GM19395 (cell line): ENCODE results near the gene EBF3.

ENCODE experiments used
- ATAC-seq: cut with Tn5 transposase; IDR thresholded peaks from one replicate; pipeline ENCODE4 v1.9.1; 2021; ENCODE audit warnings: mild to moderate bottlenecking, moderate library complexity; ENCODE audit not compliant: unreplicated experiment

Gene EBF3

DNA sequence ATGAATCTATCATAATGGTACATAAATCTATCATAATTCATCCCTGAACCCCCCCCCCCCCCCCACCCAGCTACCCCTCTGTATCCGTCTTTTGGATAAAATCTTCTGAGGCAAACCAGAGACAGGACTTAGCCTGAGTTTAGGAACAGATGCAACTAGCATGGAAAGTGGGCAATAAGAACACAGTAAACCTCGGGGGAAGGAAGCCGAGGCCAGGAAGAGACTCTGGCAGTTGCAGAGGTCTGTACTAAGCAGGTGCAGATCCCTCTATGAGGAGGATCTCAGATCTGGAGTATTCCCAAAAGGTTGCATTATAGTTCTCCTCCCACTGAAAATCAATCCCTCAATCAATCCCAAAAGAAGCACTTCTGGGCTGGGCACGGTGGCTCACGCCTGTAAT lies 87.2 kb downstream of the EBF3 start:
- ATAC-seq = no peak

DNA sequence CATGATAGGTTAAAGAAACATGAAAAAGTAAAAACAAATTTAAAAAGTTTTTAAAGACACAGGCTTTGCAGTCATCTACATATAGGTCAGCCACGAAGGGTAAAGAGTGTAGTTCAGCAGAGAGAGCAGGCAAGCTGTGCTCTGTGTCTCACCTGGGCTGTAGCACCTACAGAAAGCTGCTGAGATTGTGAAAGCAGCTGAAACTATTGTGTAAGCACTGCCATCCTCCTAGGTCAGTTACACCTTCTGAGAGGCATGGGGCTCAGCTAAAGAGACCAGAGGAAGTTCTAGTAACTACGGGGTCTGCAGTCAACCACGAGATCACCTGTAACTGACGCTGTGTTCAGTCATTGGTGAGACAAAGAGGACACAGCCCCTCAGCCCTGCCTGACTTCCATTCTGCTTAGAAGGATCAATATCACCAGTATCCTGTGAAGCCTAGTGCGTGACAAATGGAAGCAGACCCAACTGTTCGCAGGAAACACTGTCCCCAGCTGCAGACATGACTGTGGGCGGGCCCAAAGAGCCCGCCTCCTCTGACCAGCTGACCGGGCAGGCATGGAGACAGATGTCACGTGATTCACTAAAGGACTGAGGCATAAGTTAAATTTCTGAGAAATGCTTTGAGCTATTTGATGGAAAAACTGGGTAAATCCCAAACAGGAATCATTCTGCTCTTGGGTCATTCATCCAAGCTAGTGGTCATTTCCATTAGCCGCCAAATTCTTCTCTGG lies 87.9 kb downstream of the EBF3 start:
- no peak for ATAC-seq

DNA sequence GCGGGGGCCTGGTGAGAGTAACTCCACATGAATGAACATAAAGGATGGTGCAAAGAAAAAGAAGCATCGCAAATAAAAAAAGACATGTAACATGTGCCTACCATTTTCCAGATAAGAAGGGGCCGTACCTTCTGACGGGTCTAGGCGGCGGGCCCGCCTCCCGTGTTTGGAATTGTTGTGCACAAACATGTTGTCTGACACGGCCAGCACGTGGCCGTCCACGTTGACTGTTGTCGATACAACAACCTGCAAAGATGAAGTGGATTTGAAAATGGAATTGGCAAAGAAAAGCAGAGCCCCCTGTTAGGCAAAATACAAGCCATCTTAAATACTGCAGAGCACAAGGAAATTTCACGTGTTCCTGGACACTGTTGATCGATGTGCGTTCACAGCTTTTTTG lies 90.7 kb downstream of the EBF3 start:
- ATAC-seq = no peak

DNA sequence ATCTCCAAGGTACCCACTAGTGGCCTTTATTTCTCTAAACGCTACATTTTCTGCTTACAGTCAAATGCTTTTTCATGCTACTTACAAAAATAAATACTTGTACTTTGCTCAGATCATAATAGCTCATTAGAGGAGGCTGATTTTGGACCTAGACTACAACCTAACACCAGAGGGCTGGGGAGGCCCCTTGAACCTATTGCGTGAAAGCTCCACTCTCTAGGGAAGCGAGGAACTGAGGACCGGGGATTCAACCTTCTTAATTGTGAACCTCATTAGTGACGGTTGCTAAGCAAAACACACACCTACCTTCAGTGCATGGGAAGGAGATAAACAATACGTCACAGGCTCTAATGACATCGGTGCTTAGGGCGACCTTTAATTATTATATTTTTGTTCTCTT lies 92.1 kb downstream of the EBF3 start:
- ATAC-seq = no peak

DNA sequence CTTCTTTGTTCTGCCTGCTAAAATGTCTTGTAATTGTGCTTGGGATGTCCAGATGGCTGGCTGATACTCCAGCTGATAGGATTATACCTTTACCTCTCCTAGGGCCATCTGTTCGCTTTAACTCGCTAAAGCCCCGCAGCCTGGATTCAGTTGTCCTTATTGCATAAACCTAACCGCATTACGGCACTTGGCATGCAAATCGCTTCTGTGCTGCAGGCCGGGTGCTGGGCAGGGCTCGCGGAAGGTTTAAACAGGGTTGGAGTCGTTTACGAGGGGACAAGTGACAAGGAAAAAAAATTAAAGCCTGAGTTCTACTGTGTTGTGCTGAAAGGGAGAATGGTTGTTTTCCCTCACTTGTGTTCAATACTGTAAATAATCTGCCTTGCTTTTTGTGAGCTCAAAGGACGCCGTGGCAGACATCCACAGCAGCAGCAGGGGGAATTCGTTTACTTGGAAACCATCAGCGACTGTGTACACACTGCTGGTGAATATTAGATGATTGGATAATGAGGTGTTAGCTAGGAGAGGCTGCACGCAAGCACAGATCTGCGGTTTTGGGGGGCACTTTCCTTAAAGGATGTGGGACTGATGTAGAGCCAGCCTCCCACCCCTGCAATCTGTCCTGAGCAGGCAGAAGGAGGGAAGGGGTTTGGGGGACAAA lies 93.0 kb downstream of the EBF3 start:
- ATAC-seq = no peak

DNA sequence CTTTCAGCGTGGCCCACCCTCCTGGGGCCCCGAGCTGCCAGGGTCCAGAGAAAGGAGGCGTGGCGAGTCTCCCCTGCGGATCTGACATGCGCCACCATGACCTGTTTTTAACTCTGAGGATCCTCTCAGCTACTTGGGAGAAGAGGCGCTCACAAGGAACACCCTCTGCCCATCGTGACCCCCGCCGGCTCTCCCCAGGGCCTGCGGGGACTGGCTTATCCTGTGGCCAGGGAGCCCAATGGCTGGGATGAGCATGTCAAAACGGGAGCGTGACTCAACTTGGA lies 93.7 kb downstream of the EBF3 start:
- ATAC-seq = no peak

DNA sequence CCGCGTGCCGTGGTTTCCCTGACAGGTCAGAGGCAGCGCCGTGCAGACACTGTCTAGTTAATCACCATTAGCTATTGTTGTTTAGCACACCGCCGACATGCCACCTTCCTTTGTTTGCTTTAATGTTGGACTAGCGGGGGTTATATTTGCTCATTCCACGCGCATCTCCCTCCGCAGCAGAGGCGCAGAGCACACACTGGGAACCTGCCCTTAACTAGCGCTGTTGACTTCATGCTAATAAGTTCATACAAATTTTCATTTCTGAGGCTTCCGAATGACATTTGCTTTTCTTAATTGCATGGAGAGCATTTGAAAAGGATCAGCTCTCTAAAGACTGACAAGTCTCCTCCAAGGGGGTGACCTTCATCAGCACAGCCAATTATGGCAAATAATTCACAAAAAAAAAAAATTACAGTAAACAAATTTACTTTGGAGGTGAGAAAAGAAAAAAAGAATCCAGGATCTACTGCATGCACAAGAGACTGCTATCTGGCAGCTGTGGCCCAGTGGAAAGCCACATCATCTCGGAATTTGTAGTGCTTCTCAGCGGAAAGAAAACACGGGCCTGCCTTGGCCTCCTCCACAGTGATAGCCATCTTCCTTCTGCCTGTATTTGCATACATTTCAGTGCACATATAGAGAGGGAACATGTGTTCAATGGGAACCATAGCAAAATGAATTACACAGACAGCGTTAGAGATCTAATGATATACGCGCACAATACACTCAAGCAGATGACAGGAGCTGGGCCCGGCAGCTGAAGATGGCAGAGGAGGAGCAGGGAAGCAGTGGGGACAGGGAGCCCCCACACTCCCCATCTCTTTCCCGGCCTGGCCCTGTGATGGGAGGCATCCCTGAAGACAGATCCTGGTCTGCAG lies 94.2 kb downstream of the EBF3 start:
- no peak for ATAC-seq

DNA sequence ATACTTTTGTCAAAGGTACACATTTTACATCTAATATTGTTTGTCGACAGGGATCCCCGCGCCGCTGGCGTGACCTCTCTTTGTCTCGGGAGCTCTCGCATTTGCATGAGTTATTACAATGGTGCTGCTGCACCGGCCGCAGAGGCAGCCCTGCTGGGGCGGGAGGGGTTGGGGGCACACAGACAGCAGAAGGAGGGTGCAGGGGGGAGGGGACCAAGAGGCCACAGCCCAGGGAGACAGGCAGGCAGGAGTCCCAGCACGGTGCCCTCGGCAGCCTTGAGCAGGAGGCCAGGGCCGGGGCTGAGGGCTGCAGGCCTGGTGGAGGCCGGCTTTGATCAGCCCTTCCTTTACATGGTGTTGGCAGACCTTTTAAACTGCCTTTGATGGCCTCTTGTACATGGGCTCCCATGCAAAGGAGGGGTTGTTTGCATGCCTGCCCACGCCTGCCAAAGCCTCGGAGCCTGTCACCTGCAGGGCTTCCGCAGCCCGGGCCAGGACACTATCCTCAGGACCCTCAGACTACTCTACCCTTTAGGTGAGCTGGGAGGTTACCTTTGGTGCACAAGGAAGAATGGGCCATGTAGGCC lies 95.5 kb downstream of the EBF3 start:
- no peak for ATAC-seq

DNA sequence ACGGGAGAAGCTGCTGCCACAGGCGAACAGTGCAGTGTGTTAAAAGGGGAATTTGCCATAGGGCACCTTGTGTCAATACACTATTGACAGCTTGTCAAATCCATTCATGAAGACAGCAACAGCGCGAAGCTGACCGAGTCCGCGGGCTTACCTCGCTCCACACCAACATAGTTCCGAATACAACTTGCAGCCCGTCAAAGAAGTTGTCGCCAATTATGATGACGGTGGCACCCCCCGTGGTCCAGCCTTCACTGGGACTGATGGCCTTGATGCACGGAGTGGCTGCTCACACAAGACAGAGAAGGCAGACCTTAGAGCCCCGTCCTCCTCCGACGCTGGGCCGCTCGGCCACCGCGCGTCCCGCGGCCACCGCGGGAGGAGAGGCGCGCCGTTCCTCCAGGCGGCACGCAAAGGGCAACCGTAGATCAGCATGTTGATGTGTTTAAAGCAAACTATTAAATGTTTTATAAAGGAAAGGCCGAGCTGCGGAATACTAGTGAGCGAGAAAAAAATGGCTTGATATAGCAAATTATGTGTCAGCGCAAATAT lies 96.4 kb downstream of the EBF3 start:
- ATAC-seq = no peak

DNA sequence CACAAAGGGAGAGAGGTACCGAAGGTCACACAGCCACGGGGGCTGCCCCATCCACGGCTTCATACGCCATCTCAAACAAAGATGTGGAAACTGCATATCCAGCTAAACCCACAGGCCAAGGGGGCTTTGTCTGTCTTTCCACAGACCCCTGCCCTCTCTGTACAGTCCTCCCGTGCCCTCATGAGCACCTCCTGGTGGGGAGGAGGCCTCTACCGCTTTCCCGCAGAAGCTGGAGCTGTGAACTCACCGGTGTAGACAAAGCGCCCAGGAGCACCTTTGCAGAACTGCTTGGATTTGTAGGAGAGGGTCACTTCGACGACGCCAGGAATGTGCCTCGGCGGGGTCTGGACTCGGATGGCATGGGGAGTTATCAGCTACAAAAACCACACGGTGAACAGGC lies 97.2 kb downstream of the EBF3 start:
- ATAC-seq = no peak

DNA sequence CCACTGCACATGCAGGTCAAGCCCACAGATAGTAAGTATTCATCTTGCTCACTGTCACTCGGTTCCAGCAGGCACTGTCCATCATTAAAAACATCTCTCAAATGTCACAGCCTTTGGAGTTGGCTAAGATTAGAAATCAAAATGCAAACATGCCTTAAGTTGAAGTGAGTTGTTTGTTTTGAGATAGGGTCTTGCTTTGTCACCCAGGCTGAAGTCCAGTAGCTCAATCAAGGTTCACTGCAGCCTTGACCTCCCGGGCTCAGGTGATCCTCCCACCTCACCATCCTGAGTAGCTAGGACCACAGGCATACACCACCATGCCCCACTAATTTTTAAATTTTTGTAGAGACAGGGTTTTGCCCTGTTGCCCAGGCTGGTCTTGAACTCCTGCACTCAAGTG lies 98.1 kb downstream of the EBF3 start:
- no peak for ATAC-seq

DNA sequence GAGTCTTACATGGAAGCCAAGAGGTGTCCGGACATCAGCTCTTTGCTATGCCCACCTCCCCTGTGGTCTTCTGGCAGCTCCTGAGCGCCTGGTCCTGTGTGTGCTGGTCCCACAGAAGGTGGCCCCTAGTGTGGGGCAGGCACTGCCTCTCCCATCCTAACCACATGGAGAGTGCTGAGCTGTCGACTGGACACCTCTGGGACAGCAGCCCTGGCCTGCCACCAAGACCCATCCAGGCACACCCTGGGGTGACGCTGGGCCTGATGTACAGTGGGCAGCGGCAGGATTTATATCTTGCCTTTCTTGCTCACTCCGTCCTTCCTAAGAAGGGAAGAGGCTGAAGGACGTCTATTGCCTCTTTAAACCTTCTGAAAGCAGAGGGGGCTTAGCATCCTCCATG lies 98.7 kb downstream of the EBF3 start:
- no peak for ATAC-seq

DNA sequence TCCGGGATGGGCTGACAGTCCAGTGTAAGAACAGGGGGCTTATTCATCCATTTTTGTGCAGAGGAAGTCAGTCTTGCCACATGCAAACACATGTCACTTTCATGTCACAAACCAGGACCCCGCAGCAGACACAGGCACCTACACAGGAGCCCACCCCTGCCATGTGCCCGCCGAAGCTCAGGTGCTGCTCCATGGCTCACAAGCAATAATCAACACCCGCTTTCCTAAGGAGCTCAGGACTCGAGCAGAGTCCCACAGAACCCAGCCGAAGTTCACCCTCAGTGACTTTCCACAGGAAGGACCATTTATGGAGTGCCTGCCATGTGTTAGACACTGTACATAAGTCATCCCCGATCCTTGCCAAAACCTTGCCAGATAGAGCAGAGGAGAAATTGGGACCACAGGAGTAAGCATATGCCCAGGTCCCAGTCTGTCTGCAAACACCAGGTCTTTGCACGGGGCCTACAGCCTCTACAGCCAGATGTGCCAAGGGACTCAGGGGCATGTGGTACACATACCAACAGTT lies 99.4 kb downstream of the EBF3 start:
- no peak for ATAC-seq

DNA sequence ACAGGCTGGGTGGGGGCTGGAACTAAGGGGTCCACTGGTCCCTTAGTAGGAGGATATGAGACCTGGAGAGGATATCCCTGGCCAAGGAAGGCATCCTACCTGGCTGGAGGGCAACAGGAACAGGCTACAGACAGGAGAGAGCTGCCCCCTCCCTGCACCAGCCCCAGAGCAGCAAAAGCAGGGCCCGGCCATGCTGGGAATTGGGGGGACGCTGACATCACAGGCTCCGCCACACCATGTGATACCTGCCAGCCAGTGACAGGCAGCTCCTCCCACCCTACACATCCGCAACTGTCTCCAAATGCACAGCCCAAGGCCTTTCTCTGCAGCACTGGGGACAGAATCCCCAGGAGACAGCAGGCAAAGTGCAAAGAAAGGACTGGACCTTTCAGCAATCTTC lies 100.0 kb downstream of the EBF3 start:
- ATAC-seq = no peak

DNA sequence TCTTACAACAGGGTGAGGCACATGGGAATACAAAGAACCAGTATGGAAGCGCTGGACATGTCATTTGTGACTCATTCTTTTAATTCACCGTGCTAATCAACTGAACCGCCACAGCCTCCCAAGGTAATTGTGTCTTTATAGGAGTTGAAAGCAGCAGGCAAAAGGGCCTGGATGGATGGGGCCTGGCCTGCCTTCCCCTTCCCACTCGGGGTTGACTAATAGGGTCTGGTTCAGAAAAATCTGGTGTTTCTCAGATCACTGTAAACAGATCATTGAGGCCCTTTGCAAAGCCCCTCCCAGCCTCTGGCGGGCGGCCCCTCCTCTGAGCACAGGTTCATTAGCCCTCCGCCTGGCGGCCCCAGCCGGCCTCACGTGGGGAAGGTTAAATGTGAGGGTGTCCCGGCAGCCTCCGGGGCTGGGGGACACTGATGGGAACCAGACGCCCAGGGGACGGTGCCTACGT lies 100.8 kb downstream of the EBF3 start:
- ATAC-seq = no peak

DNA sequence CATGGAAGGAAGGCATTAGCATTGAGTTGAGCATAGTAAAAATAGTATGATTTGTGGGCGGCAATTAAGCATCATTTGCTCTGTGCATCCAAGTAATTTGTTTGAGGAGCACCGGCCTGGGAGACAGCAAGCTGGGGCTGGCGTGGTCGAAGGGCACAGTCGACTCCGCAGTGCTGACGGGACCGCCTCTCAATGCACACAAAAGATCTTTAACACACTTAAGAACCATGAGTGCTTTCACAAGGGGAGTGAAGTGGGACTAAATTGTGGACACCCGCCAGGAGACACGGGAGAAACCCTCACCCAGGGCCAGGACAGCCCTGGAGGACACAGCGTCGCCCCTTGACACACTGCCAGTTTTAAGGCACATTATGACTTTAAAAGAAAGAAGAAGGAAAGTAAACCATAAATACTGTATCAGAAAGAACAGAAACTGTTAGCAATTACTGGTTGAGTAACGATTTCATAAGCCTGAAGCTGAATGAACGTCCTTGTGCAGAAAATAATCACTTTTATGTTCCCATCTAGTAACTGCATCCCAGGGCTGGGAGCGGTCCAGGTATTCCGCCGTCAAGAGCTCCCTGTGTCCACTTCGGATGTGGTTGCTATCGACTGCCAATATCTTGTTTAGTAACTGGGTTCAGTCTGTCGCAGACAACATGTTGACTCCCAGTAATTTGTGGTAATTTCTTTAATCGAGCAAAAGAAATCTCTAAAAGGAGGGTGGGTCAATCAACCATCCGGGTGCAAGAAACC lies 102.1 kb downstream of the EBF3 start:
- ATAC-seq = no peak

DNA sequence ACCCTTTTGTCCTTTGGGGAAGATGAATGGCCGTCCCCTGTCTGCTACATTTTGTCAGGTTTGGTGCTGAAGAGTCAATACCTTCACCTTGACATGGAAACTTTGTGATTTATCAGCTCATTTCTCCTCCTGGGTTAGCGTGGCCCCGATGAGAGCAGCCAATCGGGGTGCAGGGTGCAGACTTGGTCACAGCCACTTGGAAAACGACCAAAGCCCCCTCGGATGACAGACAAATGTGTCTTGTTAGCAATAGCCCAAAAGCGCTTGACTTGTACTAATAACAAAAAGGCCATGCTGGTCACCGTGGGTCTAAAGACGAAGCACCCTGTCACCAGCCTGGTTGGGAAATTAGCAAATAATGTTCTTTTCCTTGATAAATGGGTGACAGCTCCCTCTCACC lies 103.7 kb downstream of the EBF3 start:
- no peak for ATAC-seq

DNA sequence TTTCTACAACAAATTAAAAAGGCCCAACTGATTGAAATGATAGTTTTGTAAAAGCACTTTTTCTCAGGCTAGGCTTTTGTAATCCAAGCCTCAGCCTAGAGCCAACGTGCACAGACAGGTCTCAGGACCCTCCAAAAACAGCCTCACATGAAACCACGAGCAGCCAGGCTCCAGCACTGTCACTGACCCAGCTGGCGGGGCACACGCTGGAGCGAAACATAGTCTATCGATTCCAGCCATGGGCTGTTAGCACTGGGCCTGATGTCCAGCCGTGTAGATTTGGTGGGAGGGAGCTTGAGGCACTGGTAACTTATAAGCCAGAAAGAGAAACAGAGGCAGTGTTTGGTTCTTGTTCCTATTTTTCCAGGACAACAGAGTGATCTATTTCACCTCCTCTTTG lies 104.5 kb downstream of the EBF3 start:
- ATAC-seq = no peak

DNA sequence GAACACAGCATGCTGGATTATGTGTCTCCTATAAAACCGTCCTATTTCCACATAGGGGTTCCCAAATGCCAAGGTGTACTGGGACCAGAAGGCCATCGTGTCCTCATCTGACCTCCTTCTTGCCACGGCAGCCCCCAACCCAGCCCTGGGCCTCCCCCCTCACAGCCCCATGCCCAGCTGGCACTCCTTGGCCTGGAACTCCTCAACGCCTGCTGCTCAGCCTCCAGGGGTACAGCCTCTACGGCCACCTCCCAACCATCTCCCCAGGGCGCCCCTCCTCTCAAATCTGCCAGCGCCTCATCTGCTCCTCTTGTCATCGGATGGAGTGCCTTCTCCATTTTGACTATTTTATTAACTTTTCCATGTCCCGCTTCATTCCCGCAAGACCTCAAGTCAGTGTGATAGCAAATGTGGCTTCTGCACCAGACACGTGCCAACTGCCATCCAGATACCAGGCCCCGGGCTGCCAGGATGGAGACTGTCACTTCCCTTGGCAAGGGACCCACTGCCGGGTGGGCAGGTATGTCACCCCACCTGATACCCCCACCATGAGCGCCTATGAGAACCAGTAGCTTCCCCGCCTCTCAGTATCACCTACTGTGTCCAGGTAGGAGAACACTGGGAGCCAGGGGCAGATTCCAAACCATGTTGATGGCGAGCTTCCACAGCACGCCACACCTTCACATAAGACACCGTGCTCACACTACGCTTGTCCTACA lies 106.7 kb downstream of the EBF3 start:
- ATAC-seq = no peak
